Fibroblast of lung (primary cell): ENCODE results near the gene ECT2. TPM values are rescaled to one million over a fixed set of nuclear protein-coding genes. Genes with fewer than 3 reads are reported as not detected.

Source experiments
- DNase-seq, 2 donors: peaks; one replicate each; pipeline versions ENCODE4 v3.0.0 to v3.0.0-alpha.2; 2010; ENCODE audit warnings: low read depth in 2 of 2
- H2AFZ ChIP-seq: 2 replicates; pipeline ENCODE4 v1.5.1; 2012; ENCODE audit warnings: low read length, control low read depth, inconsistent platforms
- H3K27ac ChIP-seq: 2 replicates; pipeline ENCODE4 v1.5.1; 2011; ENCODE audit warnings: low read length, control low read depth; ENCODE audit not compliant: insufficient read depth
- H3K27me3 ChIP-seq: 2 replicates; pipeline ENCODE4 v1.5.1; 2011; ENCODE audit warnings: mild to moderate bottlenecking, low read length; ENCODE audit not compliant: control insufficient read depth, insufficient read depth
- H3K36me3 ChIP-seq: 2 replicates; pipeline ENCODE4 v1.5.1; 2011; ENCODE audit warnings: low read length; ENCODE audit not compliant: control insufficient read depth, insufficient read depth
- H3K4me1 ChIP-seq: 2 replicates; pipeline ENCODE4 v1.5.1; 2011; ENCODE audit warnings: low read length; ENCODE audit not compliant: control insufficient read depth, insufficient read depth; ENCODE audit errors: extremely low read depth
- H3K4me2 ChIP-seq: 2 replicates; pipeline ENCODE4 v1.5.1; 2011; ENCODE audit warnings: low read length, control low read depth; ENCODE audit not compliant: insufficient read depth; ENCODE audit errors: extremely low read depth
- H3K4me3 ChIP-seq, 4 experiments: fragments of 200-600 bp in 1 of 4; sonication (generic) in 1 of 4; replicated peaks in 1 of 4; 2 replicates each; pipeline ENCODE4 v1.5.1; 2011 to 2016; ENCODE audit warnings: low read length in 4 of 4, low read depth in 3 of 4, mild to moderate bottlenecking in 3 of 4, control low read depth in 2 of 4, inconsistent platforms in 1 of 4, mixed read lengths in 1 of 4; ENCODE audit not compliant: insufficient read depth in 1 of 4; ENCODE audit errors: control extremely low read depth in 1 of 4
- H3K79me2 ChIP-seq: 2 replicates; pipeline ENCODE4 v1.5.1; 2012; ENCODE audit warnings: mild to moderate bottlenecking, low read length, inconsistent platforms; ENCODE audit not compliant: control insufficient read depth, insufficient read depth
- H3K9ac ChIP-seq: 2 replicates; pipeline ENCODE4 v1.5.1; 2011; ENCODE audit warnings: mild to moderate bottlenecking, low read length, control low read depth; ENCODE audit not compliant: insufficient read depth
- H3K9me3 ChIP-seq: 2 replicates; pipeline ENCODE4 v1.5.1; 2012; ENCODE audit warnings: low read depth, low read length; ENCODE audit not compliant: control insufficient read depth, insufficient read depth
- H4K20me1 ChIP-seq: 2 replicates; pipeline ENCODE4 v1.5.1; 2011; ENCODE audit warnings: low read length; ENCODE audit not compliant: control insufficient read depth, insufficient read depth; ENCODE audit errors: extremely low read depth
- EZH2 ChIP-seq: IDR thresholded peaks from 2 replicates; pipeline ENCODE4 v1.5.1; 2012; ENCODE audit warnings: low read length, control low read depth, mild to moderate bottlenecking; ENCODE audit errors: missing control alignments
- polyA plus RNA-seq, 2 donors: library from polyadenylated mRNA; depleted of rRNA in 1 of 2; stranded (reverse) in 1 of 2; unstranded in 1 of 2; fragments of >200 nt; gene quantifications; 2 replicates each; pipeline ENCODE4 v1.2.1, GENCODE V29; 2011 to 2012; ENCODE audit warnings: missing spikeins in 1 of 2
- total RNA-seq: library from RNA; depleted of rRNA; stranded (reverse); fragments of >200 nt; gene quantifications from 2 replicates; pipeline ENCODE4 v1.2.1, GENCODE V29; 2014
- TF ChIP-seq, protein P1 (sequence below), 2 donors: IDR thresholded peaks in 1 of 2; conservative IDR thresholded peaks in 1 of 2; 1 replicate in 1 of 2; 2 replicates in 1 of 2; pipeline ENCODE4 v1.5.1; 2011 to 2012; ENCODE audit warnings: low read length in 2 of 2, control low read depth in 1 of 2, inconsistent platforms in 1 of 2, low read depth in 1 of 2, mild to moderate bottlenecking in 1 of 2

ECT2 gene
- total and polyA plus RNA-seq, 2 donors (not counting 1 experiment from before 2014, with no cell fraction given) = 20.5 to 34.5 TPM

DNA sequence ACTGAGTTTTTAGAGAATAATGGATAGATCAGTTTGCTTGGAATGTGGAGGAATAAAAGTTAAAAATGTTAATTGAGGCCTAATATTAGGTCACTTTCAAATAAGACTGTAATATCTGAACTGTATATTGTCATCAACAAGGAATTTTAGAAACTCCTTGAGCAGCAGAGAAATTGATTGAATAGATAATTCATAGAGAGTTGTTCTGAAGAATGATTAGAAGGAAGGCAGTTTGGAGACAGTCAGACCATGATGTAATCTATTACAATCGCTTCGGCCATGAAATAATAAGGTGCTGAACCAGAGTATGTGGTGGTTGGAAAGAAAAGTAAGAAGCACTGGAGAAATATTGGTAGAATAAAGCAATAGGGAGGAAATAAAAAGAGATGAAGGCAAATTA is 15.7 kb downstream of the ECT2 start:
- TF ChIP-seq, protein P1, sequence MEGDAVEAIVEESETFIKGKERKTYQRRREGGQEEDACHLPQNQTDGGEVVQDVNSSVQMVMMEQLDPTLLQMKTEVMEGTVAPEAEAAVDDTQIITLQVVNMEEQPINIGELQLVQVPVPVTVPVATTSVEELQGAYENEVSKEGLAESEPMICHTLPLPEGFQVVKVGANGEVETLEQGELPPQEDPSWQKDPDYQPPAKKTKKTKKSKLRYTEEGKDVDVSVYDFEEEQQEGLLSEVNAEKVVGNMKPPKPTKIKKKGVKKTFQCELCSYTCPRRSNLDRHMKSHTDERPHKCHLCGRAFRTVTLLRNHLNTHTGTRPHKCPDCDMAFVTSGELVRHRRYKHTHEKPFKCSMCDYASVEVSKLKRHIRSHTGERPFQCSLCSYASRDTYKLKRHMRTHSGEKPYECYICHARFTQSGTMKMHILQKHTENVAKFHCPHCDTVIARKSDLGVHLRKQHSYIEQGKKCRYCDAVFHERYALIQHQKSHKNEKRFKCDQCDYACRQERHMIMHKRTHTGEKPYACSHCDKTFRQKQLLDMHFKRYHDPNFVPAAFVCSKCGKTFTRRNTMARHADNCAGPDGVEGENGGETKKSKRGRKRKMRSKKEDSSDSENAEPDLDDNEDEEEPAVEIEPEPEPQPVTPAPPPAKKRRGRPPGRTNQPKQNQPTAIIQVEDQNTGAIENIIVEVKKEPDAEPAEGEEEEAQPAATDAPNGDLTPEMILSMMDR (conservative IDR thresholded peaks at IDR 0.05 in 1 of 2, IDR thresholded peaks at IDR 0.05 in 1 of 2; ENCODE audit: low read depth in 1 of 2, low read length in 2 of 2) = no peak
- no peak for TF ChIP-seq EZH2
- Histone ChIP-seq H4K20me1 (no peaks in the 10 kb centered on the region), H3K27me3 (no peaks in the 10 kb centered on the region), H3K4me2 (no peak overlapping the region), H3K9ac (no peak overlapping the region), H2AFZ (no peak overlapping the region), H3K79me2 (no peaks in the 10 kb centered on the region), H3K4me3 (no peak overlapping the region), H3K4me1 (no peaks in the 10 kb centered on the region), H3K27ac (no peak overlapping the region), H3K9me3 (no peaks in the 10 kb centered on the region), H3K36me3 (peaks cover 6% of the 10 kb centered on the region)
- DNase-seq = no peak

DNA sequence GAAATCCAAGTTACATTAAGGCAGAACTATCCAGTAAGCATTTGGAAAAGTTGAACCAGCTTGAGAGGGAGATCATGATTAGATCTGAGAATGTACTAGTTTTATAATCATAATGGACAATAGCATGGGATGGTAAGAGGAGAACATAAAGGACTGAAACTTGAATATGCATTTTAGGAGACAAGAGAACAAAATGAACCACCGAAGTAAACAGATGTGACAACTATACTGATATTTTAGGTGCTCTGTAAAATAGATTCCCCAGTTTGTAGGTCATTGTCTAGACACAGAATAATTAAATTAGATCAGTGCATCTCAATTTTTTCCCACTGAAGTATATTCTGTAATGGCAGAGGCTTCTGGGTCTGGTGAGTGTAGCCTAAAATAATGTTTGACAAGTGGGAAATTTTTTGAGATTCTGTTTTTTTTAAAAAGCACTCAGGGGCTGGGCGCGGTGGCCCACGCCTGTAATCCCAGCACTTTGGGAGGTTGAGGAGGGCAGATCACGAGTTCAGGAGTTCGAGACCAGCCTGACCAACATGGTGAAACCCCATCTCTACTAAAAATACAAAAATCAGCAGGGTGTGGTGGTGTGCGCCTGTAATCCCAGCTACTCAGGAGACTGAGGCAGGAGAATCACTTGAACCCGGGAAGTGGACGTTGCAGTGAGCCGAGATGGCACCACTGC is 16.3 kb downstream of the ECT2 start:
- H3K9me3 ChIP-seq = no peaks in the 10 kb centered on the region
- no peak overlapping the region for H3K4me2 ChIP-seq
- no peak overlapping the region for H3K27ac ChIP-seq
- peaks cover 6% of the 10 kb centered on the region for H3K36me3 ChIP-seq
- H4K20me1 ChIP-seq = no peaks in the 10 kb centered on the region
- no peak overlapping the region for H3K4me3 ChIP-seq
- H3K27me3 ChIP-seq = no peaks in the 10 kb centered on the region
- no peak overlapping the region for H2AFZ ChIP-seq
- H3K79me2 ChIP-seq = no peaks in the 10 kb centered on the region
- no peak for DNase-seq
- H3K9ac ChIP-seq = no peak overlapping the region
- TF ChIP-seq, protein P1 (conservative IDR thresholded peaks at IDR 0.05 in 1 of 2, IDR thresholded peaks at IDR 0.05 in 1 of 2; ENCODE audit: low read depth in 1 of 2, low read length in 2 of 2) = no peak
- no peak for TF ChIP-seq EZH2
- no peaks in the 10 kb centered on the region for H3K4me1 ChIP-seq

DNA sequence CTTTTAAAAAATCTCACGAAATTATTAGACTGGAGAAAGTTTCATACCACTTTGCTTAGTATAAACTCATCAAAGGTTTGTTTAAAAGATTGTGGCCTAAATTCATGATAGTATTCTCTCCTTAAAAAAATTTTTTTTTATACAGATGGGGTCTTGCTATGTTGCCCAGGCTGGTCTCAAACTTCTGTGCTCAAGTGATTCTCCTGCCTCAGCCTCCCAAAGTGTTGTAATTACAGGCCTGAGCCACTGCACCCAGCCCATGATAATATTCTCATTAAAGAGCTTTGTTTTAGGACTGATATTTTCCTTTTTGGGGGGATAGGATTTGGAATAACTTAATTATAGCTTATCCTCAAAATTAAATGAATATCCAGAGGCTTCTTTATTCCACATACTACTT is 19.9 kb downstream of the ECT2 start:
- Histone ChIP-seq H3K27ac (no peak overlapping the region), H3K36me3 (peaks cover 4% of the 10 kb centered on the region), H3K4me3 (no peak overlapping the region), H3K79me2 (no peaks in the 10 kb centered on the region), H3K27me3 (no peaks in the 10 kb centered on the region), H3K4me1 (no peaks in the 10 kb centered on the region), H4K20me1 (no peaks in the 10 kb centered on the region), H3K9me3 (no peaks in the 10 kb centered on the region), H3K9ac (no peak overlapping the region), H3K4me2 (no peak overlapping the region), H2AFZ (no peak overlapping the region)
- no peak for DNase-seq
- TF ChIP-seq, protein P1 (conservative IDR thresholded peaks at IDR 0.05 in 1 of 2, IDR thresholded peaks at IDR 0.05 in 1 of 2; ENCODE audit: low read depth in 1 of 2, low read length in 2 of 2) = no peak
- TF ChIP-seq EZH2 = no peak
